ENCODE results near the gene LRRC3.

The LRRC3 gene

DNA sequence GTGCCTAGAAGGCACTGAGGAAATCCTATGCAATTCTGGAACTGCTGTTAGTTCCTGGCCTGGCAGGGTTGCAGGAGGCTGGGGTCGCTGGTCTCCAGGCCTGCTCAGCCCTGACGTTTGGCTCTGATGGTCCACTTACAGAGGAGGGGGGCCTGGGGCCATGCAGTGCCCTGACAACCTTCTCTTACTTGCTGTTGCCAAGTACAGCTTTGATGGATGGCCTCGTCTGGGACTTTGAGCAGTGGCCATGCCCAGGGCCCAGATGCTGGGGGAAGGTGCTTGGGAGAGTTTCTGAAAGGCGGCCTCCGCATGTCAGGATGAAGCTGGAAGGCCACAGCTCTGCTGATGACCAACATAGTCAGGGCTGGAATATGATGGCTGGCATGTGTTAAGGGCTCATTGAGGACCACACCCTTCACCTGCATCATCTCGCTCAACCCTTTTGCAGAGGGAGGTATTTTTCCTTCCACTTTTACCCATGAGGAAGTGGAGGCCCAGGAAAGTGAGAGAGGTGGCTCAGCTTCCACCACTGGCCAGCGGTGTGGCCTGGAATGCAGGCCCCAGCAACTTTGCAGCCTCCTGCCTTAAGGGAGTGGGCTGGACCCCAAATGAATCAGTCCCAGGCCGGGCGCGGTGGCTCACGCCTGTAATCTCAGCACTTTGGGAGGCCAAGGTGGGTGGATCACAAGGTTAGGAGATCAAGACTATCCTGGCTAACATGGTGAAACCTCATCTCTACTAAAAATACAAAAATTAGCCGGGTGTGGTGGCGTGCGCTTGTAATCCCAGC is 34.7 kb upstream of the LRRC3 start:
- DNase-seq (ENCODE audit: low read depth), result no peak
- H3K4me3 ChIP-seq (ENCODE audit: low read length), result no peak overlapping the region
- TF ChIP-seq, protein P1, sequence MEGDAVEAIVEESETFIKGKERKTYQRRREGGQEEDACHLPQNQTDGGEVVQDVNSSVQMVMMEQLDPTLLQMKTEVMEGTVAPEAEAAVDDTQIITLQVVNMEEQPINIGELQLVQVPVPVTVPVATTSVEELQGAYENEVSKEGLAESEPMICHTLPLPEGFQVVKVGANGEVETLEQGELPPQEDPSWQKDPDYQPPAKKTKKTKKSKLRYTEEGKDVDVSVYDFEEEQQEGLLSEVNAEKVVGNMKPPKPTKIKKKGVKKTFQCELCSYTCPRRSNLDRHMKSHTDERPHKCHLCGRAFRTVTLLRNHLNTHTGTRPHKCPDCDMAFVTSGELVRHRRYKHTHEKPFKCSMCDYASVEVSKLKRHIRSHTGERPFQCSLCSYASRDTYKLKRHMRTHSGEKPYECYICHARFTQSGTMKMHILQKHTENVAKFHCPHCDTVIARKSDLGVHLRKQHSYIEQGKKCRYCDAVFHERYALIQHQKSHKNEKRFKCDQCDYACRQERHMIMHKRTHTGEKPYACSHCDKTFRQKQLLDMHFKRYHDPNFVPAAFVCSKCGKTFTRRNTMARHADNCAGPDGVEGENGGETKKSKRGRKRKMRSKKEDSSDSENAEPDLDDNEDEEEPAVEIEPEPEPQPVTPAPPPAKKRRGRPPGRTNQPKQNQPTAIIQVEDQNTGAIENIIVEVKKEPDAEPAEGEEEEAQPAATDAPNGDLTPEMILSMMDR (conservative IDR thresholded peaks at IDR 0.05; ENCODE audit: low read length), result no peak

DNA sequence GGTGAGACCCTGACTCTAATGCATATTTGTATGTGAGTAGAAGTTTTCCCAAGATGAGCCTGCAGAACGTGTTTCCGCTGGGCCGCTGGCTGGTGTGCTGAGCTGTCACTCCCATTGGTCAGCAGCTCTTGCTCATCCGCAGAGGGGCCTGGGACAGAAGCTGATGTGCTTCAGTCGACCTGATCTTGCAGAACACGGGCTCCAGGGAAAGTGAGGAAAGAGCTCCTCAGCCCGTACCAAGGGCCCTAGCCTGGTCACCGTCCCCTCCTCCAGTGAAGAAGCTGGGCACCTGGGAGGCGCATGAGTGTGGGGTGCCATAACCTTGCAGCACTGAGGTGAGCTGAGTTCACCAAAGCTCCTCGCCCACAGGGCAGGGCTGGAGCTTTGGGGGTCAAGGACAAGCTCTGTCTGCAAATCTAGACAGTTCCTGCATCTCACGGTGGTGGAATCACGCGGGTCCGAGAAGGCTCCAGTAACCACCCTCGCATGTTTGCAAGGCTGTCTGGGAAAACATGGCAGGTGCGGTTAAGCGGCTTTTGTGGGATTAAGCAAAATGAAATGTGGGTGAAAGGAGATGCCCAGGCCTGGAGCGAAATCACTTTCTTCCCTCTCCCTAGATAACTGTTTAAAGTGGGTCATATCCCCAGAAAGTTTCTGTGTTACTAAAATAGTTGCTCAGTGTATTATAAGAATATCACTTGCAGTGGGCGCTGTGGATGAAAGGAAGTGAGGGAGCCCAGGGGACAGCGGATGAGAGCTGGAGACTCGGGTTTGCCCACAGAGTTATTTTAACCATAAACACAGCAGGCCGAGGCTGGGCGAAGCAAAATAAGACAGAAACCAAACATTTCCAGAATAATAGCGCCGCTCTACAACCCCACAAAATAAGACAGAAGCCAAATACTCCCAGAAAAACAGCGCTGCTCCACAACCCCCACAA is 33.1 kb upstream of the LRRC3 start:
- no peak overlapping the region for H3K4me3 ChIP-seq (ENCODE audit: low read length)
- DNase-seq (ENCODE audit: low read depth), result no peak
- TF ChIP-seq, protein P1 (conservative IDR thresholded peaks at IDR 0.05; ENCODE audit: low read length), result no peak

DNA sequence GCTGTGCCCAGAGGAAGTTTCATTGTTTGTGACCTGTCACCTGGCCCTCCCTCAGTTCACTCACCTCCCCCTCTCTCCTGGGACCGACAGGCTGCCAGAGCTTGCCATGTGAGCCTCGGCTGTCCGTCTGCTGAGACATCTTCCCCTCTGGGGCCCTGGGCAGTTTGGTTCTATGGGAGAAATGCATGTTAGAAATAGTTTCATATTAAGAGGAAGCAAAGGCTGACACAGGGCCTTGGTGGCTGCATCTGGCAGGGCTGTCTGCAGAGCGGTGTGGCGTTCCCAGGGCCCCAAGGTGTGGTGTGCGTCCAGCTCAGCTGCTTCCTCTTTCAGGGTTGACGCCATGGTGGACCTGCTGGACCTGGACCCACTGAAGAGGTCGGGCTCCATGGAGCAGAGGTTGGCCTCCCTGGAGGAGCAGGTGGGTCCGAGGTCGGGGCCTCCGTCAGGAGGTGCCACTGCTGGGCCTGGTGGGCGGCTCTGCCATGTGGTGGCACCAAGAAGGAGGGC is 31.9 kb upstream of the LRRC3 start:
- H3K4me3 ChIP-seq (ENCODE audit: low read length), result no peak overlapping the region
- no peak for DNase-seq (ENCODE audit: low read depth)
- TF ChIP-seq, protein P1 (conservative IDR thresholded peaks at IDR 0.05; ENCODE audit: low read length), result no peak

DNA sequence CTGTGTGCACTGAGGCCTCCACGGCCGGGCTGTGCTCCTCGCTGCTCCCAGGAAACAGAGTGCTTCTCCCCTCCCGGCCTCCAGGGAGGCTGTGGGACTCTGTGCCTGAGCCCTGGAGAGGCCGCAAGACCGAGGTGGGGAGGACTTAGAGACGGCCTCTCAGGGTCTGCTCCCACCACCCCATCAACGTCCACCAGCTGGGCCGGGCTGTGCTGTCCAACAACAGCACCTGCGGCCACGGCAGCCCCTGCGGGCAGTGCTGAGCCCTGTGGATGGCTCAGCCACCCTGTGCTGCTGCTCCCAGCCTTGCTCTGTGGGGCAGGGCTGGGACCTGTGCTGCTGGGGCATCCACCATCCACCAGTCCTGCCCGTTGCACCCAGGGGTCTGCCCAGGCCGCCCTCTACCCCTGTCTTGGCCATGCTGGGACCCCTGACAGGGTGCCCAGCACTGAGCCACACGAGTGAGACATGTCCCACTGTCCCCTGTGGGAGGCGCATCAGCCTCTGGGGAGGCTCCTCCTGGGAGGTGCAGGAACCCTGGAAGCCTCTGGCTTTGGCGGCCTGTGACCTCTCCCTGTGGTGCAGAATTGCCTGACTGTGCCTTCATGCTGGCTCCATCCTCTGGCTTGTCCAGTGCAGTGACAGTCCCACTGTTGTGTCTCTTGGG is 31.2 kb upstream of the LRRC3 start:
- H3K4me3 ChIP-seq (ENCODE audit: low read length), result no peak overlapping the region
- TF ChIP-seq, protein P1 (conservative IDR thresholded peaks at IDR 0.05; ENCODE audit: low read length), result no peak

DNA sequence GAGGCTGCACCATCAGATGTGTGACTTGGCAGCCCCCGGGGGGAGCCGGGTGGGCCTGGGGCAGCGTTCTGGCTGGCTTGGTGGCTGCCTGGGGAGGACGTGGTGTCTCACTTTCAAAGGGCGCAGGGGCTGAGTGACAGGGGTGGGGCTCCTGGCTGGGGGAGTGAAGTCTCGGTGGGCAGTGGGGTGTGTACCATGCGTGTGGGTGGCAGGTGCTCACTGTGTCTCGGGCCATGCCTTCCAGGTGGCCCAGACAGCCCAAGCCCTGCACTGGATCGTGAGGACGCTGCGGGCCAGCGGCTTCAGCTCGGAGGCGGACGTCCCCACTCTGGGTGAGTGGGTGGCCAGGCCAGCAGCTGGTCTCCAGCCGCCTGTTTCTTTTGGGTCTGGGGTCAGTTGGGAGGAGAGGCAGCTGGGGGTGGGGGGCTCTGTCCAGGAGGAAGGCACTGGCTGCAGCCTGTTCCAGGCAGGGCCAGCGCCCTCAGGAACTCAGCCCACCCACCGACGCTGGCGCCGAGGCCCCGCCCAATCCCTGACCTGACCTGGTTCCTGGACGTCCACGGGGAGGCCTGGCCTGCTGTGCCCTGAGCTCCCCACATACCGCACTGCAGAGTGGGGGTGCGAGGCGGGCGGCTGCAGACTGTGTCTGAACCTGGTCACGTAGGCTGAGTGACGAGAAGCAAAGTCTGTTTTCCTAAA is 30.6 kb upstream of the LRRC3 start:
- TF ChIP-seq, protein P1 (conservative IDR thresholded peaks at IDR 0.05; ENCODE audit: low read length), result no peak
- no peak for DNase-seq (ENCODE audit: low read depth)
- no peak overlapping the region for H3K4me3 ChIP-seq (ENCODE audit: low read length)

More for the DNA sequence above, 31.2 kb upstream of the LRRC3 start:
- DNase-seq (ENCODE audit: low read depth), result no peak

DNA sequence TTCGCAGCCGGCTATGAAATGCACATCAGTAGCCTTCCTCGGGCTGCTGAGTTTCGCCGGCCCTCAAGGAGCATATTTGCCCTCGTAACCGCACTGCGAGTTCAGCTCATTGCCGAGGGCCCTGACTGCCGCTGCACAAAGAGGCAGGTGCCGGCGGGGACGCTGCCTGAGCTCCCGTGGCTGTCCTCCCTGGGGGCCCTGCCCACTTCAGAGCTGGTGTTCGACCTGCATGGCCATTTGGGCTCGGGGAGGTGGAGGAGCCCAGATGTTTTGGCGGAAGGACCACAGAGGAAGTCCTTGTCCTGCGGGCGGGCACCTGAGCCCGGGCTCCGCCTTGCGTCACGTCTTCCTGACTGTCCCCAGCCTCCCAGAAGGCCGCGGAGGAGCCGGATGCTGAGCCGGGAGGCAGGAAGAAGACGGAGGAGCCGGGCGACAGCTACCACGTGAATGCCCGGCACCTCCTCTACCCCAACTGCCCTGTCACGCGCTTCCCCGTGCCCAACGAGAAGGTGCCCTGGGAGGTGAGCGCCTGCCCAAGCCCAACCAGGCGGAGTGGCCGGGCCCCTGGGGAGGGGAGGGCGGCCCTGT is 29.9 kb upstream of the LRRC3 start:
- TF ChIP-seq, protein P1 (conservative IDR thresholded peaks at IDR 0.05; ENCODE audit: low read length), result no peak
- no peak overlapping the region for H3K4me3 ChIP-seq (ENCODE audit: low read length)
- DNase-seq (ENCODE audit: low read depth), result no peak

All from AG10803 (cell line).